GM21381 (cell line): ENCODE results near the gene KRTAP12-2.
"Not testable (repeated sequence)": the region's sequence is repeated elsewhere in the genome, so short reads cannot be mapped to it uniquely, and the experiment has no call there.

Experiments
- ATAC-seq: cut with Tn5 transposase; IDR thresholded peaks from one replicate; pipeline ENCODE4 v1.9.1; 2021; ENCODE audit warnings: mild to moderate bottlenecking, moderate library complexity; ENCODE audit not compliant: unreplicated experiment

KRTAP12-2 gene

DNA sequence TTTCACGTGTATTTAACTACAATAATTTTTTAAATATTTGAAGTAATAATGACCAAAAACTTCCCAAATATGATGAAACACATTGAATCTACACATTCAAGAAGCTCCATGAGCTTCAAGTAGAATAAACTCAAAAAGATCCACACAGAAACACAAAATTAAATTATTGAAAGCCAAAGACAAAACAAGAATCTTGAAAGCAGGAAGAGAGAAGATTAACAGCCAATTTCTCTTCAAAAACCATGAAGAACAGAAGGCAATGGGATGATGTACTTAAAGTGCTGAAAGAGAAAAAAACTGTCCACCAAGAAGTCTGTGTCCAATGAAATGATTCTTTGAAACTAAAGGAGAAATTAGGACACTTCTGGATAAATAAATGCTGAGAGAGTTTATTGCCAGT, 34.7 kb downstream of the KRTAP12-2 start:
- no peak for ATAC-seq

- ATAC-seq, result no peak
These were observed 36.3 kb downstream of the KRTAP12-2 start for GRCh38 chr21:44630440-44630839.

DNA sequence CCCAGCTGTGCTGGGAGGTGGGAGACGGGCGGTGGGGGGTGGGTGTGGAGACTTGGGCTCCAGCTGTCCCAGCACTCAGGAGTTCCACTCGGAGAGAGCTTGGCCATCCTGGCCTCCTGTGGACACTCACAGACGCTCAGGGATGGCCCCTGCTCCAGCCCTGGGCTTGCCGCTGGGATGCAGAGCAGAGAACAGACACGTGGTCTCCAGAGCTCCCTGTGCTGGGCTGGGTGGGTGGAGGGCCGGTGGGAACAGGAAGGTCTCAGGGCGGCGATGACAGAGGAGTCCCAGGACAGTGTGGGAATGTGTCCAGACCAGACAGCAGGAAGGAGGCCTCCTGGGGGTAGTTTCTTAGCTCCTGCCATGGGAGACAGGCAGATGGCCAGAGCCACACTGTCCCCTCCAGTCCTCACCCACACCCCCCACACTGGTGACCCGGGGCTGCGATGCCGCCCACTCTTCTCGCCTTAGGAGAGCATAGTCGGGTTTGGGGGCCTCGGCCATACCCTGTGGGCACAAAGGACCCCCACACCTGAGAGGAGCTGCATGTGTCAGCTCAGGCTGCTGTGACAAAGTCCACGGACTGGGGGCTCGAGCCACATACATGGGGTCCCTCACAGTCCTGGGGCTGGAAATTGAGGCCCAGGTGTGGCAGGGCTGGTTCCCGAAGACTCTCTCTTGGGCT, 37.9 kb downstream of the KRTAP12-2 start:
- ATAC-seq, result no peak

GRCh38 chr21:44627831-44628233, 38.9 kb downstream of the KRTAP12-2 start:
- not testable (repeated sequence) for ATAC-seq

- not testable (repeated sequence) for ATAC-seq
These were observed 39.4 kb downstream of the KRTAP12-2 start for GRCh38 chr21:44627181-44627822.

GRCh38 chr21:44626673-44627143, 40.0 kb downstream of the KRTAP12-2 start, which contains the start of gene KRTAP10-9:
TSS of gene KRTAP10-9 (plus strand) at chr21:44627093. CDS start at chr21:44627172, 79 bp downstream.
- no peak for ATAC-seq

DNA sequence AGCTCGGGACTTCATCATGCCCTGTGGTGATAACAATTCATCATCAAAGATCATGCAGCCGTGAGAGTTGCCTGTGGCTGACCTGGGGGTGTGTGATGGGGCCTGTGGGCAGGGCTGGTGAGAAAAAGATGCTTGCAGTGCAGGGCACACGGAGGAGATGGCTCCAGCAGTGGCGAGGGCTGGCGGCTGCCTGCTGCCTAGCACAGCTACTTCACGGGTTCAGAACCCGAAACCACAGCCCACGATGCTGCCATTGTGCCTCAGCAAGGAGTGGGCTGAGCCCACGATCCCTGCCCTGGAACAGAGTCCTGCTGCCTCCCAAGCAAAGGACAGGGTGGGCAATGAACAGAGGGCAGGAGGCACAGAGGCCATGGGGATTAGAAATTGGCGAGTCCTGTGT, 40.5 kb downstream of the KRTAP12-2 start:
- no peak for ATAC-seq

- ATAC-seq, result no peak
These were observed 41.0 kb downstream of the KRTAP12-2 start for GRCh38 chr21:44625756-44626155.

DNA sequence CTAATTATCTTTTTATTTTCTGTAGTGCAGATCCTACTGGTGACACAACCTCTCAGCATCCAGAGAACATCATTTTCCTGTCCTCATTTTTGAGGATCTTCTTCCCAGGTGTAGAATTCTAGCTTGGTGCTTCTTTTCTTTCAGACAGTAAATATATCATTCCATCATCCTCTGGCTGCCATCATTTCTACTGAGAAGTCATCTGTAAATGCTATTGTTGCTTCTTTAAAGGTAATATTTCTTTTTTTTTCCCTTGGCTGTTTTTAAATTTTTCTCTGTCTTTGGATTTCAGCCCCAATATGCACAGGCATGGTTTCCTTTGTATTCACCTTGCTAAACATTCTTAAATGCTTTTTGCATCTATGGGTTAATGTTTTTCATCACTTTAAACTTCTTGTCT, 43.2 kb downstream of the KRTAP12-2 start:
- no peak for ATAC-seq

- ATAC-seq, result no peak
These were observed 46.8 kb downstream of the KRTAP12-2 start for GRCh38 chr21:44619886-44620285.

GRCh38 chr21:44618909-44619308, 47.8 kb downstream of the KRTAP12-2 start:
- ATAC-seq, result no peak

- no peak for ATAC-seq
These were observed 48.2 kb downstream of the KRTAP12-2 start for GRCh38 chr21:44618504-44618903.

DNA sequence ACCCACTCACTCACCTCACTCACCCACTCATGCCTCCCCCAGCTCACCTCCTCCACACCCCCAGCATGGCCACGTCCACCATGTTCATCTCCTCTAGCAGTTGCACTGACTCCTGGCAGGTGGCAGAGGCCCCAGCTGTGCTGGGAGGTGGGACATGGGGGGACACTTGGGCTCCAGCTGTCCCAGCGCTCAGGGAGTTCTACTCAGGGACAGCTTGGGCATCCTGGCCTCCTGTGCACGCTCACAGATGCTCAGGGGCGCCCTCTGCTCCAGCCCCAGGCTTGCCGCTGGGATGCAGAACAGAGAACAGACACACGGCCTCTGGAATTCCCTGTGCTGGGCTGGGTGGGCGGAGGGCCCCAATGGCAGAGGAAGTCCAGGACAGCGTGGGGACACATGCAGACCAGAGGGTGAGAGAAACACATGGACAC, 49.6 kb downstream of the KRTAP12-2 start:
- ATAC-seq, result no peak

DNA sequence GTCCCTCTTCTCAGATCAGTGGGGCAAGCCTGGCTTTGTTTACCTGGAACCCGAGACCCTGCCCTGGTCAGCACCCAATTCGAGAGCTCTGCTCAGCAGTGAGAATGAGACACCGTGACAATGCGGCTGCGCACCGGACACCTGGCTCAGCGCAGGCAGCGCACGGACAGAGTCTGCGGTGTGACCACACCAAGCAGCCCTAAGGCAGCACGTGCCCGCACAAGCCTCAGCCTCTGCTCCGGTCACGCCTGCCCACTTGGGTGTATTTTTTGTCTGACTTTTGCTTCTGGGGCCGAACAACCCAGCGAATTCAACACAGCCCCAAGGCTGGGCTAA, 50.2 kb downstream of the KRTAP12-2 start:
- ATAC-seq, result no peak
